ENCODE measurements around the gene CHMP4A.

- no peak for TF ChIP-seq ATF2 (CRISPR knock-in tag; IDR thresholded peaks at IDR 0.05; ENCODE audit: borderline replicate concordance, low read depth)
- TF ChIP-seq ZNF423 (CRISPR knock-in tag; IDR thresholded peaks at IDR 0.05) = no peak
Measured at GRCh38 chr14:24188251-24189058, 24.8 kb downstream of the CHMP4A start, which contains the start of gene IPO4.
